Parathyroid adenoma (tissue), 2 donors: Measurements from ENCODE around the gene CHST12.

Experiments
- H2AFZ ChIP-seq: fragments of 300-600 bp; sonication (generic); one replicate; pipeline ENCODE4 v1.7.0; 2017; ENCODE audit warnings: antibody characterized with exemption, mild to moderate bottlenecking
- H3K27ac ChIP-seq: fragments of 300-600 bp; sonication (generic); one replicate; pipeline ENCODE4 v1.7.0; 2017
- H3K27me3 ChIP-seq: fragments of 300-600 bp; sonication (generic); one replicate; pipeline ENCODE4 v1.7.0; 2017; ENCODE audit warnings: low read length; ENCODE audit not compliant: control insufficient read depth, insufficient read depth
- H3K36me3 ChIP-seq: fragments of 300-600 bp; sonication (generic); one replicate; pipeline ENCODE4 v1.7.0; 2017; ENCODE audit warnings: low read length; ENCODE audit not compliant: control insufficient read depth, insufficient read depth
- H3K4me1 ChIP-seq: fragments of 300-600 bp; sonication (generic); one replicate; pipeline ENCODE4 v1.7.0; 2017; ENCODE audit warnings: control low read depth
- H3K4me2 ChIP-seq: fragments of 300-600 bp; sonication (generic); one replicate; pipeline ENCODE4 v1.7.0; 2017; ENCODE audit warnings: low read length
- H3K4me3 ChIP-seq: fragments of 300-600 bp; sonication (generic); one replicate; pipeline ENCODE4 v1.7.0; 2017; ENCODE audit warnings: low read depth, low read length
- H3K79me2 ChIP-seq: fragments of 300-600 bp; sonication (generic); one replicate; pipeline ENCODE4 v1.7.0; 2017; ENCODE audit warnings: control low read depth
- H3K9ac ChIP-seq: fragments of 300-600 bp; sonication (generic); one replicate; pipeline ENCODE4 v1.7.0; 2017; ENCODE audit warnings: mild to moderate bottlenecking
- H3K9me3 ChIP-seq: fragments of 300-600 bp; sonication (generic); one replicate; pipeline ENCODE4 v1.7.0; 2017; ENCODE audit warnings: low read length; ENCODE audit not compliant: control insufficient read depth
- TF ChIP-seq, protein P1 (sequence below): fragments of 300-600 bp; sonication (generic); IDR thresholded peaks from one replicate; pipeline ENCODE4 v1.7.0; 2017; ENCODE audit warnings: antibody characterized with exemption, mild to moderate bottlenecking
- donor health status: primary hyperparathyroidism.

Gene CHST12

DNA sequence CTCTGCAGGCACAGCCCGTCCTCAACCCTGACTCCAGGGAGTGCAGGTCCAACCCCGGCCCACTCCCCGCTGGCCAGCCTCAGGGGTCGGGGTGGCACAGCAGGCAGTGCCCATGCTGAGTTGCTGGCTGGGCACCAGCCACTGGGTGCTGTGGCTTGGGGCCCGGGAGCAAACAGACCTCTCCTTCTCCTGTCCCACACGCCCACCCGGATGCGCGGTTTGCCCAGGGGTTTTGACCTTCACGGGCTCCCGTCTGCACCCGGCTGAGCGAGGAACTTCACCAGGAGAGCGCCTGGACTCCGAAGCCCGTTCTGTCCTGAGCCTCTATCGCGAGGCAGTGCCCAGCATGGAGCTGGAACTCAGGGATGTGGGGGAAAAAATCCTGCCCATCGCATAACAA is 75.4 kb downstream of the CHST12 start:
- no peak overlapping the region for H3K4me3 ChIP-seq
- no peak overlapping the region for H3K9ac ChIP-seq
- no peak overlapping the region for H3K27ac ChIP-seq

DNA sequence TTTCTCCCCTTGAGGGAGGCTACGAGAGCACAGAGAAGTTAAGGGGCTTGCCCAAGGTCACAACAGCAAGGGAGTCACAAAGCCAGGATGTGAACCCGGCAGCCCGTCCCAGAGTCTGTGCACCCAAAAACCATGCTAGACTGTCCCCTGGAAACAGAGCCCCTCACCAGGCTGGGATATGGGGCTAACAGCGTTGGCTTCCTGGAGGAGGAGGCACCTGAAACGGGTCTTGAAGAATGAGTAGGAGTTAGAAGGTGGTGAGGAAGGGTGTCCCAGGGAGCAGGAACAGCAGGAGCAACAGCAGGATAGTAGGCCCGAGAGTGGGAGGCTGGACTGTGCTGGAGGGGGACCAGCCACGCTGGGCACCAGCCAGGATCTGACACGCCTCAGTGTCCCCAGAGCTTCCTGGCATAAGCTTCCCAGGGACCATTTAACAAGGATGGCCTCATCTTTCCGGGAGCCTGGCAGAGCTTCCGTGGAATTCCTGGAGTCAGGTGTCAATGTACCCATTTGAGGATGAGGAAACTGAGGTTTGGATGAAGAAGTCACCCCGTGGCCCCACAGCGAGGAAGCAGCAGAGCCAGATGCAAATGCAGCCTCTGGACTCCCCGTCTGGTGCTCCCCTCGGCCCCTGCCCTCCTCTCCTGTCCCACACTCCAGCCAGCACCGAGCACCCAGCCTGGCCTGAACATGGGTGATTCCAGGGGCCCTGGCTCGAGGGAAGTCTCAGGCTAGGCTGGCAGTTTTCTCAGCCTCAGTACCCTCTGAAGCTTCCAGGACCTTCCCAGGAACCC is 76.1 kb downstream of the CHST12 start:
- H3K9ac ChIP-seq: no peak overlapping the region

More for the DNA sequence above, 75.4 kb downstream of the CHST12 start:
- TF ChIP-seq, protein P1, sequence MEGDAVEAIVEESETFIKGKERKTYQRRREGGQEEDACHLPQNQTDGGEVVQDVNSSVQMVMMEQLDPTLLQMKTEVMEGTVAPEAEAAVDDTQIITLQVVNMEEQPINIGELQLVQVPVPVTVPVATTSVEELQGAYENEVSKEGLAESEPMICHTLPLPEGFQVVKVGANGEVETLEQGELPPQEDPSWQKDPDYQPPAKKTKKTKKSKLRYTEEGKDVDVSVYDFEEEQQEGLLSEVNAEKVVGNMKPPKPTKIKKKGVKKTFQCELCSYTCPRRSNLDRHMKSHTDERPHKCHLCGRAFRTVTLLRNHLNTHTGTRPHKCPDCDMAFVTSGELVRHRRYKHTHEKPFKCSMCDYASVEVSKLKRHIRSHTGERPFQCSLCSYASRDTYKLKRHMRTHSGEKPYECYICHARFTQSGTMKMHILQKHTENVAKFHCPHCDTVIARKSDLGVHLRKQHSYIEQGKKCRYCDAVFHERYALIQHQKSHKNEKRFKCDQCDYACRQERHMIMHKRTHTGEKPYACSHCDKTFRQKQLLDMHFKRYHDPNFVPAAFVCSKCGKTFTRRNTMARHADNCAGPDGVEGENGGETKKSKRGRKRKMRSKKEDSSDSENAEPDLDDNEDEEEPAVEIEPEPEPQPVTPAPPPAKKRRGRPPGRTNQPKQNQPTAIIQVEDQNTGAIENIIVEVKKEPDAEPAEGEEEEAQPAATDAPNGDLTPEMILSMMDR: no peak
- peaks cover 9% of the 10 kb centered on the region for H3K27me3 ChIP-seq
- H3K9me3 ChIP-seq: no peaks in the 10 kb centered on the region
- no peak overlapping the region for H2AFZ ChIP-seq
- no peak overlapping the region for H3K4me2 ChIP-seq
- H3K4me1 ChIP-seq: no peaks in the 10 kb centered on the region
- H3K79me2 ChIP-seq: no peaks in the 10 kb centered on the region
- no peaks in the 10 kb centered on the region for H3K36me3 ChIP-seq

DNA sequence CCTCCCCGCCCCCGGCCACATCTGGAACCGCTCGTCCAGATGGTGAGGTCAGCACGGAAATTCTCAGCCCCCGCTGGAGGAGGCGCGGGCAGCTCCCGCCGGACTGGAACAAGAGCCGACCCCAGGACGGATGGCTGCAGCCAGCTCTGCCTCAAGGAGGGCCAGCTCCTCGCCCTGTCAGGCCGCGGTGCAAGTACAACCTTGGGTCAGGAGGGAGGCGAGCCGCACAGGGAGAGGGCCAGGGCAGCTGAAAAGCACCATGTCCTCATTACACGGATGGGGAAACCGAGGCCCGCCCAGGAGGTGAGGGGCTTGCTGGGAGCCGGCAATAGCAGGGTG is 76.6 kb downstream of the CHST12 start:
- Histone ChIP-seq H3K79me2 (no peaks in the 10 kb centered on the region), H3K27ac (no peak overlapping the region), H3K4me3 (no peak overlapping the region), H3K9me3 (no peaks in the 10 kb centered on the region), H2AFZ (no peak overlapping the region), H3K4me2 (no peak overlapping the region), H3K36me3 (no peaks in the 10 kb centered on the region), H3K27me3 (peaks cover 9% of the 10 kb centered on the region), H3K9ac (no peak overlapping the region), H3K4me1 (no peaks in the 10 kb centered on the region)
- TF ChIP-seq, protein P1: no peak

More for the DNA sequence above, 76.1 kb downstream of the CHST12 start:
- Histone ChIP-seq H3K4me3 (no peak overlapping the region), H3K4me1 (no peaks in the 10 kb centered on the region), H3K36me3 (no peaks in the 10 kb centered on the region), H2AFZ (no peak overlapping the region), H3K79me2 (no peaks in the 10 kb centered on the region), H3K27me3 (peaks cover 9% of the 10 kb centered on the region), H3K27ac (no peak overlapping the region), H3K4me2 (no peak overlapping the region), H3K9me3 (no peaks in the 10 kb centered on the region)
- TF ChIP-seq, protein P1: no peak

DNA sequence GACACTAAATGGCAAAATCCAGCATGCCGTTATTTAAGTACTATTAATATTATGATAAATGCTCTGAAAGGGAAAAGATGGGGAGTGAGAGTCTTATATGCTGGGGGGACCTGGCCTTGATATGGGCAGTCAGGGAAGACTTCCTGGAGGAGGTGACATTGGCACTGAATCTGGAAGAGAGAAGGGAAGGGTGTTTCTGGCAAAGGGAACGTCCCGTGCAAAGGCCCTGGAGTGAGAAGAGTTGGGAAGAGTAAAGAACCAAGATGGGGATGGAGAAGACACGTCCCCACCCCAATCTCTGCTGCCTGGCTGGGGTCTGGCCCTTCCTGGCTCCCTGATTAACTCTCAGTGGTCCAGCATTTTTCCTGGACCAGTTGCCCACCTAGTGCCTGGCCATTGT is 77.8 kb downstream of the CHST12 start:
- H3K79me2 ChIP-seq: no peaks in the 10 kb centered on the region
- H3K9me3 ChIP-seq: no peaks in the 10 kb centered on the region
- no peak overlapping the region for H3K27ac ChIP-seq
- no peaks in the 10 kb centered on the region for H3K4me1 ChIP-seq
- H3K27me3 ChIP-seq: peaks cover 9% of the 10 kb centered on the region
- H2AFZ ChIP-seq: no peak overlapping the region
- no peaks in the 10 kb centered on the region for H3K36me3 ChIP-seq
- TF ChIP-seq, protein P1: no peak
- H3K9ac ChIP-seq: no peak overlapping the region
- H3K4me3 ChIP-seq: no peak overlapping the region
- H3K4me2 ChIP-seq: no peak overlapping the region
